ENCODE measurements around the gene ZBTB20.

Gene ZBTB20

GRCh38 chr3:115004201-115005140, 142.6 kb downstream of the ZBTB20 start:
- H3K4me2 ChIP-seq (ENCODE audit: low read length): no peak overlapping the region
- TF ChIP-seq EZH2phosphoT487 (IDR thresholded peaks at IDR 0.05; ENCODE audit: borderline replicate concordance, low read length) (no peak), CTCF (IDR thresholded peaks at IDR 0.05; ENCODE audit: low read depth, low read length, poor library complexity, severe bottlenecking) (no peak)
- no peaks in the 10 kb centered on the region for H3K4me1 ChIP-seq (ENCODE audit: control insufficient read depth, low read length)
- no peaks in the 10 kb centered on the region for H4K20me1 ChIP-seq (ENCODE audit: control insufficient read depth, insufficient read depth, low read depth, low read length)
- no peaks in the 10 kb centered on the region for H3K79me2 ChIP-seq (ENCODE audit: control insufficient read depth, low read length)
- H3K27me3 ChIP-seq (ENCODE audit: control insufficient read depth, low read length): no peaks in the 10 kb centered on the region
- H3K36me3 ChIP-seq (ENCODE audit: control insufficient read depth, low read length): no peaks in the 10 kb centered on the region
- H3K27ac ChIP-seq (ENCODE audit: low read depth, low read length): no peak overlapping the region
- H3K9me3 ChIP-seq (ENCODE audit: control insufficient read depth, insufficient read depth, low read length): no peaks in the 10 kb centered on the region
- H3K9me2 ChIP-seq (replicated peaks; ENCODE audit: control insufficient read depth, low read length): no peaks in the 10 kb centered on the region
- H3F3A ChIP-seq (ENCODE audit: control insufficient read depth, insufficient read depth): no peaks in the 10 kb centered on the region
- H3K4me3 ChIP-seq (ENCODE audit: low read length): no peak overlapping the region

GRCh38 chr3:114998971-114999579, 148.0 kb downstream of the ZBTB20 start:
- Histone ChIP-seq H4K20me1 (ENCODE audit: control insufficient read depth, insufficient read depth, low read depth, low read length) (no peaks in the 10 kb centered on the region), H3K4me1 (ENCODE audit: control insufficient read depth, low read length) (no peaks in the 10 kb centered on the region), H3K36me3 (ENCODE audit: control insufficient read depth, low read length) (no peaks in the 10 kb centered on the region), H3F3A (ENCODE audit: control insufficient read depth, insufficient read depth) (no peaks in the 10 kb centered on the region), H3K79me2 (ENCODE audit: control insufficient read depth, low read length) (no peaks in the 10 kb centered on the region), H3K9me3 (ENCODE audit: control insufficient read depth, insufficient read depth, low read length) (no peaks in the 10 kb centered on the region), H3K27ac (ENCODE audit: low read depth, low read length) (no peak overlapping the region), H3K9me2 (replicated peaks; ENCODE audit: control insufficient read depth, low read length) (no peaks in the 10 kb centered on the region), H3K4me2 (ENCODE audit: low read length) (no peak overlapping the region), H3K27me3 (ENCODE audit: control insufficient read depth, low read length) (no peaks in the 10 kb centered on the region), H3K4me3 (ENCODE audit: low read length) (no peak overlapping the region)
- TF ChIP-seq EZH2phosphoT487 (IDR thresholded peaks at IDR 0.05; ENCODE audit: borderline replicate concordance, low read length): no peak
- TF ChIP-seq CTCF (IDR thresholded peaks at IDR 0.05; ENCODE audit: low read depth, low read length, poor library complexity, severe bottlenecking): no peak

- Histone ChIP-seq H3K27ac (ENCODE audit: low read depth, low read length) (no peak overlapping the region), H3K9me3 (ENCODE audit: control insufficient read depth, insufficient read depth, low read length) (no peaks in the 10 kb centered on the region), H3K27me3 (ENCODE audit: control insufficient read depth, low read length) (no peaks in the 10 kb centered on the region), H3F3A (ENCODE audit: control insufficient read depth, insufficient read depth) (no peaks in the 10 kb centered on the region), H3K4me1 (ENCODE audit: control insufficient read depth, low read length) (no peaks in the 10 kb centered on the region), H4K20me1 (ENCODE audit: control insufficient read depth, insufficient read depth, low read depth, low read length) (no peaks in the 10 kb centered on the region), H3K4me3 (ENCODE audit: low read length) (no peak overlapping the region), H3K36me3 (ENCODE audit: control insufficient read depth, low read length) (no peaks in the 10 kb centered on the region), H3K4me2 (ENCODE audit: low read length) (no peak overlapping the region), H3K79me2 (ENCODE audit: control insufficient read depth, low read length) (no peaks in the 10 kb centered on the region), H3K9me2 (replicated peaks; ENCODE audit: control insufficient read depth, low read length) (no peaks in the 10 kb centered on the region)
- no peak for TF ChIP-seq CTCF (IDR thresholded peaks at IDR 0.05; ENCODE audit: low read depth, low read length, poor library complexity, severe bottlenecking)
- TF ChIP-seq EZH2phosphoT487 (IDR thresholded peaks at IDR 0.05; ENCODE audit: borderline replicate concordance, low read length): no peak
These were observed 152.3 kb downstream of the ZBTB20 start for GRCh38 chr3:114994554-114995341.
